ENCODE data around the gene ZBED4.
"Not testable (repeated sequence)": the region's sequence is repeated elsewhere in the genome, so short reads cannot be mapped to it uniquely, and the experiment has no call there.

ZBED4 gene

GRCh38 chr22:49852898-49853894 lies at the start of gene ZBED4:
Gene ZBED4, plus strand, starts transcription at chr22:49853844. Its CDS starts 29,819 bp downstream, at chr22:49883663.
- peak; percentile 88 to 91 for DNase-seq (ENCODE audit: low read depth in 2 of 2)

- DNase-seq (ENCODE audit: low read depth in 2 of 2) = no peak
Observed at GRCh38 chr22:49807129-49807528, 46.5 kb upstream of the ZBED4 start.

GRCh38 chr22:49807780-49808708 lies 45.6 kb upstream of the ZBED4 start:
- no peak for DNase-seq (ENCODE audit: low read depth in 2 of 2)

GRCh38 chr22:49810363-49811019 lies 43.2 kb upstream of the ZBED4 start:
- no peak for DNase-seq (ENCODE audit: low read depth in 2 of 2)

GRCh38 chr22:49811020-49811791 lies 42.4 kb upstream of the ZBED4 start:
- DNase-seq (ENCODE audit: low read depth in 2 of 2) = no peak

GRCh38 chr22:49812838-49813237 lies 40.8 kb upstream of the ZBED4 start:
- no peak for DNase-seq (ENCODE audit: low read depth in 2 of 2)

- DNase-seq (ENCODE audit: low read depth in 2 of 2) = no peak
Observed at GRCh38 chr22:49814164-49814686, 39.4 kb upstream of the ZBED4 start.

GRCh38 chr22:49814856-49815255 lies 38.8 kb upstream of the ZBED4 start:
- no peak for DNase-seq (ENCODE audit: low read depth in 2 of 2)

GRCh38 chr22:49815641-49816091 lies 38.0 kb upstream of the ZBED4 start:
- no peak for DNase-seq (ENCODE audit: low read depth in 2 of 2)

- DNase-seq (ENCODE audit: low read depth in 2 of 2) = no peak
Observed at GRCh38 chr22:49817359-49817758, 36.3 kb upstream of the ZBED4 start.

- no peak for DNase-seq (ENCODE audit: low read depth in 2 of 2)
Observed at GRCh38 chr22:49820984-49821383, 32.7 kb upstream of the ZBED4 start.

GRCh38 chr22:49821741-49822140 lies 31.9 kb upstream of the ZBED4 start:
- not testable (repeated sequence) for DNase-seq (ENCODE audit: low read depth in 2 of 2)

- DNase-seq (ENCODE audit: low read depth in 2 of 2) = no peak
Observed at GRCh38 chr22:49823289-49824045, 30.2 kb upstream of the ZBED4 start.

- no peak for DNase-seq (ENCODE audit: low read depth in 2 of 2)
Observed at GRCh38 chr22:49824185-49824925, 29.3 kb upstream of the ZBED4 start.

GRCh38 chr22:49824936-49825335 lies 28.7 kb upstream of the ZBED4 start:
- no peak for DNase-seq (ENCODE audit: low read depth in 2 of 2)

- DNase-seq (ENCODE audit: low read depth in 2 of 2) = peak in 1 of 2 experiments; percentile 8
Observed at GRCh38 chr22:49825436-49825835, 28.2 kb upstream of the ZBED4 start.

GRCh38 chr22:49825944-49826602 lies 27.6 kb upstream of the ZBED4 start:
- DNase-seq (ENCODE audit: low read depth in 2 of 2) = no peak

GRCh38 chr22:49826603-49827270 lies 26.9 kb upstream of the ZBED4 start:
- no peak for DNase-seq (ENCODE audit: low read depth in 2 of 2)

All from fibroblast of skin of left biceps (primary cell).